ENCODE results near the gene ARL11. TPM values are rescaled to one million over a fixed set of nuclear protein-coding genes. Genes with fewer than 3 reads are reported as not detected.
"Not testable (repeated sequence)": the region's sequence is repeated elsewhere in the genome, so short reads cannot be mapped to it uniquely, and the experiment has no call there.

The ARL11 gene
- total RNA-seq: 1 to 10 TPM; 3.5 to 4.3 TPM

DNA sequence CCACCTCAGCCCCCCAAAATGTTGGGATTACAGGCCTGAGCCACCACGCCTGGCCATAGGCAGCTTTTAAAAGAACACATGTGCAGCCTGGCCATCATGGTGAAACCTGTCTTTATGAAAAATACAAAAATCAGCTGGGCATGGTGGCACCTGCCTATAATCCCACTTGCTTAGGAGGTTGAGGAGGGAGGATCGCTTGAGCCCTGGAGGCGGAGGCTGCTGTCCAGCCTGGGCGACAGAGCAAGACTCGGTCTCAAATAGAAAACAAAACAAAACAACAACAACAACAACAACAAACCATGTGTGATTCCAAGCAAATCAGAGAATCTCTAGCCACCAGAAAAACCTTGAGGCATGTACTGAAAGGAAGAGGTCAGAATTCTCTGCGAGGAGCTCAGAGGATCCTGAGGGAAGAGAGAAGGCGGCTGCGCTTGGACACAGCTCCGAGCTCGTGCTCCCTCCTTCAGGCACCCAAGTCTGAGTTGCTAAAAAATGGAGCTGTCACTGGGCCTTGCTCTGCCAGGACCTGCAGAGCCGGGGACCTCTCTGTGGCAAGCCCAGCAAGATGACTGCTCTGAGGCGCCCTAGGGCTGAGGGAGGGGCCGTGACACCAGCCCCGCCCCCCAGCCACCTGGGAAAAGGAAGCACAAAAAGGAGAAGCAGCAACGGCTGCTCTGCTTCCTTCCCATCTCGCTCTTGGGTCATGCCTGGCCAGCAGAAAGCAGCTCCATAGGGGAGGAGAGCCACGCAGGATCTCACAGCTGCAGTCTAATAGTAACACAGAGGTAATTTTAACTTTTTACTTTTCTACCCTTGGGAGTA, at the start of gene ARL11:
Gene ARL11 (plus strand): TSS at position 677 of the 822 bp plus-strand sequence. CDS start 1,941 bp downstream, outside the sequence.
- peaks cover 10% of the 10 kb centered on the region for H3K4me1 Mint-ChIP-seq
- POLR2A ChIA-PET: interaction anchor here (1.0 to 2.2 kb wide), 5 partner anchors 10 to 369 kb away, joined by 3 to 9 read pairs (median 4); partner anchors contain the start of genes CAB39L, KPNA3, PHF11 and SETDB2
- peak within 1 kb of the TSS; percentile 79 for H3K27ac Mint-ChIP-seq
- H3K9me3 Mint-ChIP-seq: no peaks in the 10 kb centered on the region
- H3K27me3 Mint-ChIP-seq: peaks cover 4% of the 10 kb centered on the region
- DNase-seq: peak; percentile 79
- H3K4me3 Mint-ChIP-seq: peak within 1 kb of the TSS; percentile 90
- H3K36me3 Mint-ChIP-seq: peaks cover 9% of the 10 kb centered on the region
- ATAC-seq (ENCODE audit: low read depth): peak; percentile 98

DNA sequence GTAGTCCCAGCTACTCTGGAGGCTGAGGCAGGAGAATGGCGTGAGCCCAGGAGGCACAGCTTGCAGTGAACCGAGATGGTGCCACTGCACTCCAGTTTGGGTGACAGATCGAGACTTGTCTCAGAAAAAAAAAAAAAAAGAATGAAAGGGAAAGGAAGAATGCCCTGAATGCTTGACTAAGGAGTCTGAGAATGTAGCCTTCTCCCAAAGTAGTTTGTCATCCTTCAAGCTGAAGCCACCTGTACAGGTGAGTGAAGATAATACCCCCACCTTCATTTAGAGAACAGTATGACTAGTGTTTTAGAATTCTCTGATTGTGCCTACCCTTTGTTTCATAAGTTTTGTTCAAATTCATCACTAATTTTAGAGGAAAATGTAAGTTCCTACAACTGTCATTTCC, 48.8 kb upstream of the ARL11 start:
- Mint-ChIP-seq H3K4me1 (peaks cover 27% of the 10 kb centered on the region), H3K27me3 (no peaks in the 10 kb centered on the region), H3K9me3 (no peaks in the 10 kb centered on the region), H3K27ac (no peak overlapping the region), H3K4me3 (no peak overlapping the region), H3K36me3 (peaks cover 33% of the 10 kb centered on the region)
- DNase-seq (no peak), ATAC-seq (ENCODE audit: low read depth) (no peak)
- POLR2A ChIA-PET: interaction anchor here (0.6 kb wide), 1 partner anchor 136 kb away, joined by 3 read pairs; no protein-coding TSS in a partner anchor

DNA sequence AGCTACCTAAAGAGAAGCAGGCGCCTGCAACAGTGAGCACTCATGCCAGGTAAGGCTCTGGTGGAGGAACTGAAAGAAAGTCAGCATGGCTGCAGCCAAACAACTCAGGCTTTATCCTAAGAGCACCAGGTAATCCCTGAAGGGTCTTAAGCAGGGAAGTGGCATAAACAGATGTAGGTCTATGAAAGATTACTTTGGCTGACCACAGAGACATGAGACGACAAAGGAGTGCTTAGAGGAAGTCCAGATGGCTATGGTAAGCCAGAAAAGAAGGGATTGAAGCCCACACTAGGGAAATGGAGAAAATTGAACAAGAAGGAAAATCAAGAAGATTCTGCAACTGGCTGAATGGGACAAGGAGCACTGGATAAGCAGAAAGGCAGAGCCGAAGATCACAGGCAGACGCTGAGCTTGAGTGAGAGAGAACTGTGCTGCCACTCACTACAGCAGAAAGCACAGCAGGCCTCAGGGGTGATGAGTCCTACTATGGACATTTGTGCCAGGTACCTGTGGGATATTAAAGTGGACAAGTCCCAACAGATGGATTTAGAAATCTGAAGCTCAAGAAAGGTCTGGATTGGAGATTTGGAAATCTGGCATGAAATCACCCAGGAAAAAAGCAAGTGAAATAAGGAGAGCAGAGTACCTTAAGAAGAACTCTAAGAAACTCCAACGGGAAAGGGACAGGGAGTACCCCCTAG, 47.2 kb upstream of the ARL11 start:
- H3K27ac Mint-ChIP-seq: no peak overlapping the region
- no peaks in the 10 kb centered on the region for H3K27me3 Mint-ChIP-seq
- no peak overlapping the region for H3K4me3 Mint-ChIP-seq
- H3K9me3 Mint-ChIP-seq: no peaks in the 10 kb centered on the region
- DNase-seq: no peak
- ATAC-seq (ENCODE audit: low read depth): no peak
- H3K36me3 Mint-ChIP-seq: peaks cover 26% of the 10 kb centered on the region
- POLR2A ChIA-PET: no interaction called here
- peaks cover 29% of the 10 kb centered on the region for H3K4me1 Mint-ChIP-seq

DNA sequence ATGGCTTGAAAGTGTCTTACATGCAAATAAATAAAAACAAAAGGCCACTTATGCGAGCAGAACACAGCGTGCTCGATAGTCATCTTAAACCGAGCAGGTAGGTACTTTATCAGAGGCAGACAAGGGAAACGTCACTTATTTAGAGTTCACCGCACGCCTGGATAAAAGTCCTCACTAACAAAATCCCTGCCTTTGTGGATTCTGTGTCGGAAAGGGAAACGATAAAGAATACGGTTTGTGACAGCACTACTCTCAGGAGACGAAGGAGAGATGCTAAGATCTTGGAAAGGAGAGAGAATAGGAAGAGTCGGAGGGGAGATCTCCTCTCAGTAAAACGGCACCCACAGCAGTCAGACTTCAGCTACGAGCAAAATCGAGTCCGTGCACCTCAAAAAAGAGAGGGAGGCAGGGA, 43.5 kb upstream of the ARL11 start:
- peak overlapping the region; percentile 93 for H3K27ac Mint-ChIP-seq
- POLR2A ChIA-PET: interaction anchor here (0.6 to 2.3 kb wide), 6 partner anchors 13 to 140 kb away, joined by 3 to 16 read pairs (median 5); partner anchors contain the start of genes CAB39L, PHF11 and SETDB2
- peaks cover 36% of the 10 kb centered on the region for H3K4me1 Mint-ChIP-seq
- DNase-seq (no peak), ATAC-seq (ENCODE audit: low read depth) (no peak)
- H3K4me3 Mint-ChIP-seq: peak overlapping the region; percentile 97
- no peaks in the 10 kb centered on the region for H3K27me3 Mint-ChIP-seq
- peaks cover 19% of the 10 kb centered on the region for H3K36me3 Mint-ChIP-seq
- H3K9me3 Mint-ChIP-seq: no peaks in the 10 kb centered on the region

DNA sequence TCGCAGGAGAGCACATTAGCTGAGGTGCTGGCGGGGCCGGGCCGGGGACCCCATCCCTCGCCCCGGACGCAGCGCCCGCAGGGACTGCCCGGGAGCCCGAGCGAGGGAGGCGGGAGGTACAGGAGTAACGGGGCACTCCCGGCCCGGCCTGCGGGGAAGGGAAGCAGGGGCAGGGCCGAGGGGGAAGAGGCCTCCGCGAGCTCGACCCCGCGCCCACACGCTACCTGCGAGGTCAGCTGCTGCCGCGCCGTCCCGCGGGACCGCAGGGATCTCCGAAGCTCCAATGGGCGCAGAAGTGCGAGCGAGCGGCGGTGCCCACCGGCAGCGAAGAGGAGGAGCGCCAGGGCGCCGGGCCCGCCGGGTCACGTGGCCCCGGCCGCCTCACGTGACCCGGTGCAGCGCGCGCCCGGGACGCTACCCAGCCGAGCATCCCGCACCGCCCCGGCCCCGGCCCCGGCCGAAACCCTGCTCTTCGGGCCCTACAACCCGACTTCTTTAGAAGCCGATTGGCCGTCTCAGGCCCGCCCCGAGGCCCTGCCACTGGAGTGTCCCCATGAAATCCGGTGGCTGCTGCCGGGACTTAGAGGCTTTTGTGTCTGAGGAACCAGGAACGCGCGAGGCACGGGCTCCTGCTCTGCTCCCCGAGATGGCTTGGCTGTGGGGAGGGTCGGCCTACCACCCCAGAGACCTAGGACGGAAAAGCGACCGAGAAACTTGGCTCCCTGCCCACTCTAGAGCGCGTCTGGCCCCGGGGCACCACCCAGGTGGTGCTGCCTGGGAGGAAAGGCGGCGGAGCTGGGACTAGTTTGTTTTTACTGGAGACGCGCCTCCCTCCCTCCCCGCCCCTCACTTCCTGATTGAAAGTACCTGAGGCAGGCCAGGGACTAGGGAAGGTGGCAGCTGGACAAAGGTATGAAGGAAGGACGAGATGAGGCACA, 42.8 kb upstream of the ARL11 start, which contains the start of gene RCBTB1:
Gene RCBTB1 (minus strand): TSS at position 339 of the 938 bp plus-strand sequence. CDS start 18,279 bp downstream, outside the sequence.
- Mint-ChIP-seq H3K27me3 (peaks cover 3% of the 10 kb centered on the region), H3K9me3 (no peaks in the 10 kb centered on the region), H3K4me3 (peak within 1 kb of the TSS; percentile 97), H3K4me1 (peaks cover 36% of the 10 kb centered on the region), H3K36me3 (peaks cover 15% of the 10 kb centered on the region), H3K27ac (peak within 1 kb of the TSS; percentile 93)
- ATAC-seq (ENCODE audit: low read depth): peak; percentile 96
- peak; percentile 83 for DNase-seq
- POLR2A ChIA-PET: interaction anchor here (0.6 to 2.3 kb wide), 6 partner anchors 14 to 141 kb away, joined by 3 to 16 read pairs (median 5); partner anchors contain the start of genes CAB39L, PHF11 and SETDB2

DNA sequence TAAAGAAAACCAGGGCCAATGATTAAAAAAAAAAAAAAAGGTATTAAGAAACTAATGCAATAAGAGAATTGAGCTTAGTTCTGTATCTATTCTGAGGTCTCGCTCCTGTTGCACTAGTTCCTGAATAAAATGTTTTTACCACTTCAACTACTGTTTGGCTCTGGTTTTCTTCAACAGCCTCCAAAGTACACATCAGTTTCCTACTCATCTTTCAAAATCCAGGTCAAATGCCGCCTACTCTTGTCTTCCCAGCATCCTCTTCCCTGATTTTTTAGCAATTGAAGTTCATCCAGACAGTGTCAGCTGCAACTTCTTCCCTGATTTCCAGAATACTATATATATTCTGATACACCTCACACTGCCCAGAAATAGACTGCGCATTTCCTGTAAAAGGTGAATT, 41.6 kb upstream of the ARL11 start:
- DNase-seq: no peak
- Mint-ChIP-seq H3K4me3 (peak overlapping the region; percentile 86), H3K4me1 (peaks cover 31% of the 10 kb centered on the region), H3K27me3 (peaks cover 3% of the 10 kb centered on the region), H3K36me3 (peaks cover 12% of the 10 kb centered on the region), H3K27ac (no peak overlapping the region), H3K9me3 (no peaks in the 10 kb centered on the region)
- POLR2A ChIA-PET: no interaction called here
- no peak for ATAC-seq (ENCODE audit: low read depth)

DNA sequence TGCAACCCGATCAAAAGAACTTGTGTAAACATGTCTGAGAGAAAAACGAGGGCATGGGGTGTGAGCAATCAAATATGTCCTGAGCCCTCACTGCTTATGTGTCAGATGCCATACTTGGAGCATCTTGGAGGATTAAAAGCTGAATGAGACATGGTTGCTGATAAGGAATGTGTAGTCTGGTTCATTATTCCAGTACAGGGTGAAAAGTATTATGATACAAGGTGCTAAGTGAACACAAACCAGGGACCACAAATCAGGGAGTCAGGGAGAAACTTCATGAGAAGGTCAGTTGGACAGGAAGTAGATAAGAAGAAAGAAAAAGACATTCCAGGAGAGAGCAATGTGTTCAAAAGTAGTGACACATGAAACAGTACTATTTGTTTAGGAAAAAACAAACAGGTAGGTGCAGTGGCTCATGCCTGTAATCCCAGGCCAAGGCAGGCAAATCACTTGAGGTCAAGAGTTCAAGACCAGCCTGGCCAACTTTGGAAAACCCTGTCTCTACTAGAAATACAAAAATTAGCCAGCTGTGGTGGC, 40.9 kb upstream of the ARL11 start:
- DNase-seq (no peak), ATAC-seq (ENCODE audit: low read depth) (no peak)
- POLR2A ChIA-PET: no interaction called here
- Mint-ChIP-seq H3K27ac (peak overlapping the region; percentile 6), H3K36me3 (peaks cover 10% of the 10 kb centered on the region), H3K27me3 (peaks cover 3% of the 10 kb centered on the region), H3K9me3 (no peaks in the 10 kb centered on the region), H3K4me1 (peaks cover 29% of the 10 kb centered on the region), H3K4me3 (no peak overlapping the region)

DNA sequence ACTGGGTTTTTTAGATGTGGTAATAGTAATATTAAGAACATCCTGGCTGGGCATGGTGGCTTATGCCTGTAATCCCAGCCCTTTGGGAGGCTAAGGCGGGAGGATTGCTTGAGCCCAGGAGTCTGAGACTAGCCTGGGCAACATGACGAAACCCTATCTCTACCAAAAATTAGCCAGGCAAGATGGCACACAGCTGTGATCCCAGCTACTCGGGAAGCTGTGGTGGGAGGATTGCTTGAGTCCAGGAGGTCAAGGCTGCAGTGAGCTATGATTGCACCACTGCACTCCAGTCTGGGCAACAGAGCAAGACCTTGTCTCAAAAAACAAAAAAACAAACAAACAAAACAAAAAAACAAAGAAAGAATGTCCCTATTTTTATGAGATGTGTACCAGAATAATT, 37.6 kb upstream of the ARL11 start:
- DNase-seq; H3K4me3 Mint-ChIP-seq; ATAC-seq (ENCODE audit: low read depth); H3K27ac Mint-ChIP-seq; H3K27me3 Mint-ChIP-seq; H3K36me3 Mint-ChIP-seq; H3K9me3 Mint-ChIP-seq: not testable (repeated sequence)
- POLR2A ChIA-PET: interaction anchor here (0.6 kb wide), 1 partner anchor 294 kb away, joined by 3 read pairs; no protein-coding TSS in a partner anchor
- peaks cover 10% of the 10 kb centered on the region for H3K4me1 Mint-ChIP-seq

DNA sequence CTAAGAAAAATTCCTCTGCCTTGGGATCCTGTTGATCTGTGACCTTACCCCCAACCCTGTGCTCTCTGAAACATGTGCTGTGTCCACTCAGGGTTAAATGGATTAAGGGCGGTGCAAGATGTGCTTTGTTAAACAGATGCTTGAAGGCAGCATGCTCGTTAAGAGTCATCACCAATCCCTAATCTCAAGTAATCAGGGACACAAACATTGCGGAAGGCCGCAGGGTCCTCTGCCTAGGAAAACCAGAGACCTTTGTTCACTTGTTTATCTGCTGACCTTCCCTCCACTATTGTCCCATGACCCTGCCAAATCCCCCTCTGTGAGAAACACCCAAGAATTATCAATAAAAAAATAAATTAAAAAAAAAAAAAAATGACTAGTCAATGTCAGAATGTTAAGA, 34.4 kb upstream of the ARL11 start:
- DNase-seq; POLR2A ChIA-PET; H3K27me3 Mint-ChIP-seq; H3K4me3 Mint-ChIP-seq; H3K36me3 Mint-ChIP-seq; H3K27ac Mint-ChIP-seq; H3K4me1 Mint-ChIP-seq; H3K9me3 Mint-ChIP-seq; ATAC-seq (ENCODE audit: low read depth): not testable (repeated sequence)

DNA sequence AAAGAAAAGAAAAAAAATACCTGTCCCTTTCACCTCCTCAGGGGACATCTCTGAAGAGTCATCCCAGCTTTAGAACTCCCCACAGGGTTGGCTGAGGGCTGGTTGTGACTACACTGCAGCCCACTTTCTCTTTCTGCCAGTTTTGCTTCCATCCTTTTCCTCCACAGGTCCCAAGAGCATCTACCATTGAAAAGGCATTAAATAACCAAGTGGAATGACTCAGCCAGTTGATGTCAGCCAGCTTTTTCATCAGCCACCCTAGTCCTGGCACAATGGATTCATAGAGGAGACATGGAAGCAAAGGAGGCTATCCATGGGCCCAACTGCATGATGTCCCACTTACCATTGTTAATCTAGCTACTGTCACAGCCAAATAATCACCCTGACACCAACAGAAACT, 33.7 kb upstream of the ARL11 start:
- ATAC-seq (ENCODE audit: low read depth) (no peak), DNase-seq (no peak)
- no peak overlapping the region for H3K27ac Mint-ChIP-seq
- no peaks in the 10 kb centered on the region for H3K4me1 Mint-ChIP-seq
- H3K27me3 Mint-ChIP-seq: peaks cover 5% of the 10 kb centered on the region
- no peak overlapping the region for H3K4me3 Mint-ChIP-seq
- H3K9me3 Mint-ChIP-seq: no peaks in the 10 kb centered on the region
- POLR2A ChIA-PET: no interaction called here
- H3K36me3 Mint-ChIP-seq: no peaks in the 10 kb centered on the region

DNA sequence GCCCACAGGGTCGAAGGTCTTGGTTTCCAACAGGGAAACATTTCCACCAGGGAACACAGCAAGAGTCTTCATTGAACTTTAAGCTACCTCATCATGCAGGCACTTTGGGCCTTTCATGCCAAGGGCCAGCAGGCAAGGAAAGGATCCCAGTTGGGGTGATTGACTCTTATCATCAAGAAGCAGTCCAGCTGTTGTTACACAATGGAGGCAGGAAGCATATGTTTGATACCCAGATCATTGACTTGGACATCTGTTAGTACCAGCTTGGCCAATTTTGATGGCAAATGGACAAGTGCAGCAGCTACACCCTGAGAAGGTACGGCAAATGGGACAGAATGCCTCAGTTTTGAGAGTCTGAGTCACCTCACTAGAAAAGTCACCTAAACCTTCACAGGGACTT, 32.1 kb upstream of the ARL11 start:
- H3K9me3 Mint-ChIP-seq: no peaks in the 10 kb centered on the region
- peaks cover 3% of the 10 kb centered on the region for H3K27me3 Mint-ChIP-seq
- no peak overlapping the region for H3K4me3 Mint-ChIP-seq
- ATAC-seq (ENCODE audit: low read depth) (no peak), DNase-seq (no peak)
- no peaks in the 10 kb centered on the region for H3K36me3 Mint-ChIP-seq
- H3K4me1 Mint-ChIP-seq: no peaks in the 10 kb centered on the region
- POLR2A ChIA-PET: no interaction called here
- H3K27ac Mint-ChIP-seq: no peak overlapping the region

DNA sequence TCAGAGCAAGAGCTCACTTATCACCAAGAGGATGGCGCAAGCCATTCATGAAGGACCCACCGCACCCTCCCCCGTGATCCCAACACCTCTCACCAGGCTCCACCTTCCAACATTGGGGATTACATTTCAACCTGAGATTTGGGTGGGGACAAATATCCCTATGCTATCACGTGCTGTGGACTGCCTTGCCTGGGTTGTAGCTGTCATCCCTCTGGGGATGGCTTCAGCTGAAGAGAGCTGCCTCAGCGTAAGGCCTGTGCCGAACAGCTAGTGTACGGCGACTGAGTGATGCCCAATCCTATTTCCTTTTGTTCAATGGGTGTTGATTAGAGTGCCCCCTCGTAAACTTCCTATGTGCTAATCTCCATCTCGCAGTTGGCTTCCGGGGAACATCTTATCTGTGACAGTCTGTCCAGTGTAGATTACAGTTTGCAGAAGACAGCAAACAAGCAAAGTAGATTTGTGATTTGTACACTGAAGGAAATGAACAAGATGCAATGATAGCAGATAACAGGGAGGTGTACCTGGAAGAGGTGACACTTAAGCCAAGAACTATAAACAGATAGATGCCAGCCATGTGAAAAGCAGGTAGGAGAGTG, 31.2 kb upstream of the ARL11 start:
- POLR2A ChIA-PET: no interaction called here
- Mint-ChIP-seq H3K4me1 (no peaks in the 10 kb centered on the region), H3K27me3 (peaks cover 3% of the 10 kb centered on the region), H3K27ac (no peak overlapping the region), H3K9me3 (no peaks in the 10 kb centered on the region), H3K4me3 (no peak overlapping the region), H3K36me3 (no peaks in the 10 kb centered on the region)
- ATAC-seq (ENCODE audit: low read depth) (no peak), DNase-seq (no peak)

Measured in activated naive CD8-positive, alpha-beta T cell treated with anti-CD3 and anti-CD28 coated beads, Interleukin-2, amount 10 ng/mL, durations not matched to agents 7 days and 5 days (primary cell).